GM21528 (cell line): ENCODE results near the gene KCNQ1.

Experiments
- ATAC-seq: cut with Tn5 transposase; IDR thresholded peaks from one replicate; pipeline ENCODE4 v1.9.1; 2021; ENCODE audit warnings: mild to moderate bottlenecking, moderate library complexity; ENCODE audit not compliant: unreplicated experiment, low FRiP score

Gene KCNQ1

DNA sequence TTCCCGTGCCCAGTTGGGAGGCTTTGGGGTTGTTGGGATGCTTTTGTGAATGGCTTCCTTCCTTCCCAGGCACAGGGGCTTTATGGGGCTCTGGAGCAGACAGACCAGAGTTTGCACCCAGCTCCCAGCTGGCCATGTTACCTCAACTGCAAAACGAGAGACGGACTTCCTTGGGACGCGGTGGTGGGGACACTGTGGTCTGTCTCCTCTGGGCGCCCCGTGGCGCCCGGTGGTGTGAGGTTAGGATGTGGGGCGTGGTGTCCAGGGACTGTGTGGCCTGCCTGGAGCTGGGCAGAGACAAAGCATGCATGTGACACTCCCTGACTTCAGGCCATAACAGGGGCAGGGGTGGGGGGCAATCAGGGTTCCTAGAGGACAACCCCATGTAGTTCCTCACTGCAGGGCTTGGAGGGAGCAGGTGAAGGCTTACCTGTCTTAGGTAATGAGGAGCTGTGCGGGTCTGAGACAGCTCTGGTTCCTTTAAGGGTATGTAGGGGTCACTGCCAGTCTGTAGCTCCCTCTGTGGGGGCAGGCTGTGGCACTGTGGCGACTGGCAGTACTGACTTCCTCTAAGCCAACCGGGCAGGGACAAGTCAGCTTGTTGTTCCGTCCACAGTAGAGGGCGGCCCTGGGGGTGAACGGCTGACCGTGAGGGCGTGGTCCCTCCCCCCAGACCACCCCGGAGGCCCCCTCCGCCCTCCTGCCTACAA, 14.4 kb downstream of the KCNQ1 start:
- no peak for ATAC-seq

DNA sequence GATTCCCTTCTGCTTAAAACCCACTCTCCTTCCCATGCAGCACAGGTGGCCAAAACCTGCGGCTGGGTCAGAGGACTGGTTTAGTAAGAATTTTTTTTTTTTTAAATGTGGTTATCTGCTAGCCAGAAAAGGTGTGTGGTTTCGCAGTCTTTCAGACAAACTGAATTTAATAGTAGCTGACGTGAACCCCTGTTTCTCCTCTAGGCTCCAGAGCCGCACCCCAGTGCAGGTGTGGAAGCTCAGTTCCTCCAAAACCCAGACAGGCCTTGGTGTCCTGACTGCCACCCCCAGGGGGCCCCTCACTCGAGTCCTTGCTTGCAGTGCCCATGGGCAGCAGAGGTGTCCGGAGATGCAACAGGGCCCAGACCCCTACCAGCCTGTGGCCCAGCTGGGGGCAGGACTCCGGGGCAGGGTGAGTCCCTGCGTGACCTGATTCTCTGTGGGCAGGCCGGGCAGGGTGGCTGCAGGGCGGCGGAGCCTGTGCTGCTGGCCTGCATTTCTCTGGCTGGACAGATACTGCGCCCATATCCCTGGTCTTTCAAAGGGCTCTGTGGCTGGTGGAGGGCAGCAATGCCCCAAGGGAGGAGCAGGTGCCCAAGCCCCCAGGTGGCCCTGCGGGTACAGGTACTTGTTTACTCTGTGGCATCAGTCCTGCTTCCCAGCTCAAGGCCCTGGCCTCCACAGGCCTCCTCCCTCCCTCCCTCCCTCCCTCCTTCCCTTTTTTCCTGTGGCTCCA, 15.2 kb downstream of the KCNQ1 start:
- no peak for ATAC-seq

DNA sequence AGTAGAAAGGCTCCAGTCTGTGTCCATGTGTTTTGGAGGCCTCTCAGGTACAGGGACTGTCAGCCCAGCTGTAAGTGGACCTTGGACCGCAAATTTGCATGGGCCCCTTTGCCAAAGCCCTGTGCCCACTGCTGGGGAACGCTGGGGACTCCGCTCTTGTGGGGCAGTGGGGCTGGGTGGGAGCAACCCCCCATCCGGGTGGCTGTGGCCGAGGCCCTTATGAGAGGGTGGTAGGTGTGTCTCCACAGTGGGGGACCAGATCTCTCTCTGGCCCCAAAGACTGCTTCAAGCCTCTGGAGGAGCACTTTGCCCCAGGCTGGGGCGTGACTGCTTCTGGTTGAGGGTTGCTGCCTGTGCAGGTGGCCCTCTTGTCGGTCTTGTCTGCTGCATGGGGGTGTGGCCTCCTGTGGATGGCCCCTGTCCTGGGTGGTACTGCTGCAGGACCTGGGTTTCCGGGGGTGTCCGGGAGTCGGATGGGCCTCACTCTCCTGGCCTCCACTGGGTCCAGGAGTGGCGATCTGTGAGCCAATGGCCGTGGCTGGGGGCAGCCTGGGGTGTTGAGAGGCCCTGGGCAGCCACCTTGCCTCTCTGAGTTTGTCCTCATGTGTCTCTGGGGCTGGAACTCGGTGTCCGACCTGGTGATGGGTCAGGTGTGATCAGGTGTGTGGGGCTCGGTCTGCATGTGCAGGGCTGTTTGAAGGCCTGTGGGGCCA, 15.9 kb downstream of the KCNQ1 start:
- ATAC-seq, result no peak

- ATAC-seq, result no peak
These were observed 16.6 kb downstream of the KCNQ1 start for GRCh38 chr11:2461253-2461955.

GRCh38 chr11:2461956-2462542, 17.2 kb downstream of the KCNQ1 start:
- no peak for ATAC-seq

DNA sequence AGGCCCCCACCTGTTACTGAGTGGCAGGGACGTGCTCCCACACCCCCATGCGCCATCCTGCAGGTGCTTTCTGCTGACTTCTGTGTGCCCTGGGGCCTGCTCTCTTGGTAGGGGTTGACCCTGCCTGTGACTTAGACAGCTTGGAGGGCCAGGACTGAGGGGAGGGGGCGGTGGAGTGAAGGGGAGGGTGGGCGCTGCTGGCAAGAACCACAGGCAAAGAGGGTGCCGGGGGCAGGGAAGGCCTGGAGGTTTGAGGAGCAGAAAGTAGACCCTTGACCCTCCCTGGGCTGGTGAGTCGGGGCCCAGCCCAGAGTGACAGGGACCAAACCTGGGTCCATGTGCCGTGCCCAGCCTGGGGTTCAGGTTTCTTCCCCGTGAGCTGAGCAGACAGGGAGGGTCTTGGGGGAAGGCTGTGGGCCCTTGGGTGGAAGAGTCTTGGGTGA, 17.8 kb downstream of the KCNQ1 start:
- no peak for ATAC-seq

DNA sequence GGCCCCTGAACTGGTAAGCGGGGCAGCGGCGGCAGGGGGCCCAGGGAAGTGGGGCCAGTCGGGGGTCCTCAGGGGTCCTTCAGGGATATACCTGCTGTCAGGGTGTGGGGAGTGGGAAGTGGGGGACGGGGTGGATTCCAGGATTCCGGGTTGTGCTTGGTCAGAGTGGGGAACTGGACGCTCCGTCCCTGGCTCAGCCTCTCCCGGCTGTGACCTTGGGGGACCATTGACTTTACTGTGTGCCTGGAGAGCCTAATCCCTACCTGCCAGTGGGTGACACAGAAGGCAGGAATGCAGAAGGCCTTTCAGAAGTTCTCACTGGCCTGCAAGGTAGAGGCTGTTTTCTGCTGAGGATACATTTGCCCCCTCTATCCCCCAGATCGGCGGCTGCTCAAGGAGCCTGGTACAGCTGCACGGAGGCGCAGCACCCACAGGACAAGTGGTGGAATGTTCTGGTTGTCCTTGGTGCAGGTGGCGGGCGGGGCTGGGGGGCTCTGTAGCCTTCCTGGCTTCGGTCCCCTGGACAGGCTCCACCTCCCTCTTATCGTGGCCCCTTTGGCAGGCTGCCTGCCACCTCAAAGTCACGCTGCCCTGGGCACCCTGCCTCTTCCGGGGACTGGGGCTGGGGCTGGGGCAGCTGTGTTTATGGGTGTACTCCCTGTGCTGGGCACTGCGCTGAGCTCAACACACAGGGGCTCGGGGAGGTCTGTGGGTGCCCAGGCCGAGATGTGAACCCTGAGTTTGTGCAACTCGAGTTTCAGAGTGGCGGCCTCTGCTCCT, 18.4 kb downstream of the KCNQ1 start:
- ATAC-seq, result no peak

GRCh38 chr11:2463766-2464277, 19.0 kb downstream of the KCNQ1 start:
- ATAC-seq, result no peak

- no peak for ATAC-seq
These were observed 19.8 kb downstream of the KCNQ1 start for GRCh38 chr11:2464451-2465165.

GRCh38 chr11:2465202-2466068, 20.6 kb downstream of the KCNQ1 start:
- no peak for ATAC-seq

DNA sequence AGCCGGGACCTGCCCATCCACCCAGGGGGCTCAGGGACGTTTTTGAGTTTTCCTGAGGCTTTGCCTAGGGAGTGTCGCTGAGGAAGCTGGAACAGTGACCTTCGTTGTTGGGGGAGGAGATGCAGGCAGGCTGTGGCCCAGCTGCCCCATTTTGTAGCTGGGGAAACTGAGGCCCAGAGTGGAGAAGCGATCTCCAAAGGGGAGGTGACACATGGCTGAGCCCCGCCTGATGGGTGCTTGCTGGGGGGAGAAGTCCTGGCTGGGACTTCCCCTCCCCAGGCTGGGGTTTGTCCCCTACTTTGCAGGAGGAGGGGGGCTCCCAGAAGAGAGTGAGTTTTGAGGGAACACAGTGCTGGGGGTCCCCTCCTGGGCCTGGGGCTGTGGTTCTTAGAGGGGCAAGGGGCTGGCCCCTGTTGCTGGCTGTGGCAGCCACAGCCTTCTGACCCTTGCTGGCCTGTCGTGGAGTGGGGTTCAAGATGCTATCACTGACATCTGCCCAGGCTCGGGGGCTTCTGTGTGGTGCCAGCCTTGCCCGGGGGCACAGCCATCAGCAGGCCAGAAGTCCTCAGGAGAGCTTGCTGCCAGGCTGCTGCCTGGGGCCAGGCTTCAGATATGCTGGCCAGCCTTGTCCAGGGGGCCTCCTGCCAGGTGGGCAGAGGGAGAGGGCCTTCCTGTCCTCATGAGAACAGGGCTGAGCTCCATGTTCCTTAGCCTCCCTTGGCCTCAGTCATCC, 21.4 kb downstream of the KCNQ1 start:
- ATAC-seq, result no peak

GRCh38 chr11:2466869-2467694, 22.3 kb downstream of the KCNQ1 start:
- no peak for ATAC-seq

GRCh38 chr11:2467695-2468055, 22.9 kb downstream of the KCNQ1 start:
- no peak for ATAC-seq

DNA sequence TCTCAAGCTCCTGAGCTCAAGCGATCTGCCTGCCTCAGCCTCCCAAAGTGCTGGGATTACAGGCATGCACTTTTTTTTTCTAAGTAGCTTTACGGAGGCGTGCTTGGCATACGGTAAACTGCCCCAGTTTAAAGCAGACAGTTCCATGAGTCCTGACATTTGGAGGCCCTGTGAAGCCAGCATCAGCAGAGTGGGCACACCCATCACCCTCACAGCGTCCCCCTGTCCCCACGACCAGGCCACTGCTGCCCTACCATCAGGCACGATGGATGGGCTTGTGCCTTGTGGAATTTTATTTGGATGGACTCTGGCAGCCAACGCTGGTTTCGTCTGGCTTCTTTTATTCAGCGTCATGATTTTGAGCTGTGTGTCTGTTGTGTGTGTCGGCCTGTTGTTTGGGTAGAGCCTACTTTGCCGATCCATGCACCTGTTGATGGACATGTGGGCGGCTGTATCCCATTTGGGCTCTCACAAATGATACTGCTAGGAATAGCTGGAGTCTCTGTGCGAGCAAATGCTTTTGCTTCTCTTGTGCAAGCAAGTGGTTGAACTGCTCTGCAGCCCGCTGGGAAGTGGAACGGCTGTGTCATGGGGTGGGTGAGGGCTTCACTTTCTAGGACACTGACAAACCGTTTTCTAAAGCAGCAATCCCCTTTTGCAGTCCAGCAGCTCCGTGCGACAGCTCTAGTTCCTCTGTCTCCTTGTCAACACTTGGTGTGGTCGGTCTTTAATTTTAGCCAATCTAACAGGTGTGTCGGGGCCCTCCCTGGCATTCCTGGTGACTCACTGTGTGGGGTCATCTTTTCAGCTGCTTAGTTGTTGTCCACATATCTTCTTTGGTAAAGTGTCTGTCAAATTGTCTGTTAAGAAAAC, 23.8 kb downstream of the KCNQ1 start:
- no peak for ATAC-seq

- no peak for ATAC-seq
These were observed 25.7 kb downstream of the KCNQ1 start for GRCh38 chr11:2470495-2470894.
